ENCODE measurements around the gene FNDC3B. TPM values are rescaled to one million over a fixed set of nuclear protein-coding genes. Genes with fewer than 3 reads are reported as not detected.
A peak's percentile ranks its signal among the peaks of the same experiment; 100 is the strongest.
"Not testable (repeated sequence)": the region's sequence is repeated elsewhere in the genome, so short reads cannot be mapped to it uniquely, and the experiment has no call there.

FNDC3B gene
- 19.3 TPM for total RNA-seq

DNA sequence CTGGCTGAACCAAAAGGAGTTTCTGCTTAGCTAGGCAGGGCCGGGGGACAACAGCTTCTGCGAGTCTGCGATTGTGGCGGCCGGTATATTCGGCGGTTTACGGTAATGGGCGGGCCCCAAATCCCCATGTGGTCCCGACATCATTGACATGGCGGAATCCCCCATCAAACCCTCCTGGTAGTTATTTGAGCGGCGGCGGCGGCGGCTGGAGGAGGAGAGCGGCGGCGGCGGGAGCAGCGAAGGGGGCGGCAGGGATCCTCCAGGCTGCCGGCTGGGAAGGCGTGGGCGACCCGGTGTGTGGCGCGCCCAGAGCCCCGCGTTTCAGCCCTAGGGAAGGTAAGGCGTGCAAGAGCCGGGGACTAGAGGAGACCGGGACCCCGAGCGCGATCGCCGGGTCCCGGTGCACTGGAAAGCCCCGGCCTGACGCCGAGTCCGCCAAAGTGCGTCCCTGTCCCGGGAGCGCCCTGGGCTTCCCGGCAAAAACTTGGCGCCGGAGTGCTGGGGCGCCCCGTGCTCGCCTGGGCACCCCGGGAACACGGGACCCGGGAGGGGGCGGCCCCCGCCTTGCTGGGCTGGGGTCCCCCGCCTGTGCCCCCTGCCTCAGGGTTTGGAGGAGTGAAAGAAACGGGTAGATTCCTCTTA, at the start of gene FNDC3B:
FNDC3B (plus strand) TSS at position 143 of the 642 bp plus-strand sequence. CDS start 72,902 bp downstream, outside the sequence.
- peak; percentile 91 for DNase-seq

DNA sequence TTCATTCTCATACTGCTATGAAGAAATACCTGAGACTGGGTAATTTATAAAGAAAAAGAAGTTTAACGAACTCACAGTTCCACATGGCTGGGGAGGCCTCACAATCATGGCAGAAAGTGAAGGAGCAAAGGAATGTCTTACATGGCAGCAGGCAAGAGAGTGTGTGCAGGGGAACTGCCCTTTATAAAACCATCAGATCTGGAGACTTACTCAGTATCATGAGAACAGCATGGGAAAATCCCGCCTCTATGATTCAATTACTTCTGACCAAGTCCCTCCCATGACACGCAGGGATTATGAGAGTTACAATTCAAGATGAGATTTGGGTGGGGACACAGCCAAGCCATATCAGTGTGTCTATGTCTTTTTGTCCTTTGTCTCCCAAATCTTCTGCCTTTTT, 49.1 kb upstream of the FNDC3B start:
- DNase-seq: not testable (repeated sequence)

- DNase-seq: no peak
Observed at GRCh38 chr3:171991166-171991565, 48.2 kb upstream of the FNDC3B start.

GRCh38 chr3:171994646-171995428, 44.5 kb upstream of the FNDC3B start:
- DNase-seq: no peak

GRCh38 chr3:171995486-171995885, 43.9 kb upstream of the FNDC3B start:
- no peak for DNase-seq

- DNase-seq: no peak
Observed at GRCh38 chr3:171996178-171996817, 43.1 kb upstream of the FNDC3B start.

- not testable (repeated sequence) for DNase-seq
Observed at GRCh38 chr3:171998731-171999130, 40.6 kb upstream of the FNDC3B start.

DNA sequence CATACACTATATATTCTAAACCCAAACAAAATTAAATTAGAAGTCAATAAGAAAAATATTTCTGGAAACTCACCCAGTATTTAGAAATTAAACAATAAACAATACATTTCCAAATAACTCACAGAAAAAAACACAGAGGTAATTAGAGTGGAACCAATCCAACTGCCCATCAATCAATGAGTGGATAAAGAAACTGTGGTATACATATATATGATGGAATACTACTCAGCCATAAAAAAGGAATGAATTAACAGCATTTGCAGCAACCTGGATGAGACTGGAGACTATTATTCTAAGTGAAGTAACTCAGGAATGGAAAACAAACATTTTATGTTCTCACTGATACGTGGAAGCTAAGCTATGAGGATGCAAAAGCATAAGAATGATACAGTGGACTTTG, 37.8 kb upstream of the FNDC3B start:
- DNase-seq: not testable (repeated sequence)

DNA sequence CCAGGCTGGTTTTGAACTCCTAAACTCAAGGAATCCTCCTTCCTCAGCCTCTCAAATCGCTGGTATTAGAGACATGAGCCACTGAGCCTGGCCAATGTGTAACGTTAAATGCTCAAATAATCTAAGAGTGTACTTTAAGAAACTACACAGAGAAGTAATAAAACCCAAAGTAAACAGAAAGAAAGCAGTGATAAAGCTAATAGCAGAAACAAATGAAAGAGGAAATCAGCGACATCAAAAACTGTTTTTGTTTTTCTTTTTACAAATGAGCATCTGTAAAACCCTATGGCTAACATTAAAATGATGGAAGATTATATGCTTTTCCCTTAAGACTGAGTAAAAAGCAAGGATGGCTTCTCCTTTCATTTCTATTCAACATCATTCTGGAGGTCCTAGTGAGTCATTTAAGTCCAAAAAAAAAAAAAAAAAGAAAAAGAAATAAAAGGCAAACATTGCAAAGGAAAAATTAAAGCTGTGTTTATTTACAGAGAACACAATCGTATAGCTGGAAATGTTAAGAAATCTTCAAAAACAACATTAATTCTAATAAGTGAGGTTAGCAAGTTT, 36.8 kb upstream of the FNDC3B start:
- no peak for DNase-seq

DNA sequence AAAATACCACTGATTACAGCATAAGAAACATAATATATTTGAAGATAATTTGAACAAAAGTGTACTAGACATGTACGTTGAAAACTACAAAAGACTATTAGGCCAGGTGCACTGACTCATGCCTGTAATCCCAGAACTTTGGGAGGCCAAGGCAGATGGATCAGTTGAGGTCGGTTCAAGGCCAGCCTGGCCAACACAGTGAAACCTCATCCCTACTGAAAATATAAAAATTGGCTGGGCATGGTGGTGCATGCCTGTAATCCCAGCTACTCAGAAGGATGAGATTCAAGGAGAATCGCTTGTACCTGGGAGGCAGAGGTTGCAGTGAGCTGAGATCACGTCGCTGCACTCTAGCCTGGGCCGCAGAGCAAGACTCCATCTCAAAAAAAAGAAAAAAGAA, 36.2 kb upstream of the FNDC3B start:
- DNase-seq: no peak

DNA sequence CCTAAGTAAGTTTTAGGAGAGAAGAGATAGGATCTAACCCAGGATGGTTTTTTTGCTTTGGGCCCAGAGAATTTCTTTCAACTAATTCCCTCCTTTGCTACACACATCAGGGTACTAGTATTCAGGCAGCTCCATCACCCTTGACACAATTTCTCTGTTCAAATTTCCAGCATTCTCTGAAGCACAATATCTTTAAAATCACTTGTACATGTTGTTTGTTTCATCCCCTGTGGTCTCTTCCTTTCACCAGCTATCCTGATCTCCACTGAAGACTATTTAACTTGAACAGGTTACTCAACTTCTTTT, 32.4 kb upstream of the FNDC3B start:
- DNase-seq: no peak

GRCh38 chr3:172009803-172010202, 29.6 kb upstream of the FNDC3B start:
- DNase-seq: no peak

- DNase-seq: no peak
Observed at GRCh38 chr3:172012775-172013174, 26.6 kb upstream of the FNDC3B start.

GRCh38 chr3:172014145-172014544, 25.2 kb upstream of the FNDC3B start:
- DNase-seq: no peak

- no peak for DNase-seq
Observed at GRCh38 chr3:172018364-172018763, 21.0 kb upstream of the FNDC3B start.

DNA sequence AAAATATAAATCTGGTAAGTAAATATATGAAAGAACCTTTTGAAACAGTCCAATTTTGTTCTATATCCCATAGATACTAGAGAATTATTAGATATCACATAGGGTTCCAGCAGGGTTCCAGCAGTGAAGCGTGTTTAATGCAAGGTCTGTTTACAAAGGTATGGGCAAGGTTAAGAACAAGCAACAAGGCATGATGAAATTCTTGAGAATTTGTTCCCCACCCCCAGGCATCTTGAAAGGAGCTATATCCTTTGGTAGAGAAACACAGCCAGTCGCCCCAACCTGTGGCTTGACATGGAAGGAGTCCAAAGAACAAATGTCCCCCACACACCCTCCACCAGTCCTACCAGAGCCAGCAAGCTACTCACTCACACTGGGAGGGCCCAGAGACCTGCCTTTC, 18.6 kb upstream of the FNDC3B start:
- no peak for DNase-seq

- no peak for DNase-seq
Observed at GRCh38 chr3:172021164-172021563, 18.2 kb upstream of the FNDC3B start.

DNA sequence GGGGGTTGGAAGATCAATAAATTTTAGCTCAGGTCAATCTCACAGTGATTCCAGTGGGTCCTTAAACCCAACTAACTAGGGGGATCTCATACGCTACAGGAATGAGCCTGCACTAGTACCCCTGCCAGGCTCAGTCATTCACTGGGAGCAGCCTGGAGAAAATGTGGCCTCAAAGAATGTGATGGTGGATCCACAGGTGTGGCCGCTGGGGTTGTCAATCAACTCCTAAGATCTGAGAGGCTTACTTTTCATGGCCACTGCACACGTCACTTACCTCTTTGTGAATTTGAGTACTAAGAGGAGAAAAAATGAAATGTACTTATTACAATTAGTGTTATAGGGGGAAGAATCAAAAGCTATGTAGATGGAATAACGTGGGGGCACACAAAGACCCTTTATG, 17.5 kb upstream of the FNDC3B start:
- no peak for DNase-seq

GRCh38 chr3:172023915-172024314, 15.5 kb upstream of the FNDC3B start:
- no peak for DNase-seq

DNA sequence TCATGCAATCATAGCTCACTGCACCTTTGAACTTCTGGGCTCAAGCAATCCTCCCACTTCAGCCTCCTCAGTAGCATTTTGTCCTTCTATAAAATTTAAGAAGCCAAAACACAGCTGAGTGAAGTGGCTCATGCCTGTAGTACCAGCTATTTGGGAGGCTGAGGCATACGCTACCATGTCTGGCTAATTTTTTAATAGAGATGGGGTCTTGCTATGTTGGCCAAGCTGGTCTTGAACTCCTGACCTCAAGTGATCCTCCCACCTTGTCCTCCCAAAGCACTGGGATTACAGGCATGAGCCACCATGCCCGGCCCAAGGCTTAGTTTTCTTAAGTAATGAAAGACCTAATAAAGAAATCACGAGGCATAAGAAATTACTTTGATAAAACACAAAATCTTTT, 14.7 kb upstream of the FNDC3B start:
- DNase-seq: no peak

DNA sequence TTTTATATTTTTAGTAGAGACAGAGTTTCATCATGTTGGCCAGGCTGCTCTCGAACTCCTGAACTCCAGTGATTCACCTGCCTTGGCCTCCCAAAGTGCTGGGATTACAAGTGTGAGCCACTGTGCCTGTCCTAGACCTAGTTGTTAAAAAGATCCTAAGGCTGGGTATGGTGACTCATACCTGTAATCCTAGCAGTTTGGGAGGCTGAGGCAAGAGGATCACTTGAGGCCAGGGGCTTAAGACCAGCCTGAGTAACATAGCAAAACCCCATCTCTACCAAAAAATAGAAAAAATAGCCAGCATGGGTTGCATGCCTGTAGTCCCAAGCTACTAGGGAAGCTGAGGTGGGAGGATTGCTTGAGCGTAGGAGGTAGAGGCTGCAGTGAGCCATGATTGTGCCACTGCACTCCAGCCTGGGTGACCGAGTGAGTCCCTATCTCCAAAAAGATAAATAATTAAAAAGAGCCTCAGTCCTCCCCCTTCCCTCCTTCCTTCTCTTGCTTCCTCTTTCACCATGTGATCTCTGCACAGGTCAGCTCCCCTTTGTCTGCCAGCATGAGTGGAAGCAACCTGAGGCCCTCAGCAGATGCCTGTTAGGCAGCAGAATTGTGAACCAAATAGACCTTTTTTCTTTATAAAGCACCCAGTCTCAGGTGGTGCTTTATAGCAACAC, 9.8 kb upstream of the FNDC3B start:
- DNase-seq: no peak

DNA sequence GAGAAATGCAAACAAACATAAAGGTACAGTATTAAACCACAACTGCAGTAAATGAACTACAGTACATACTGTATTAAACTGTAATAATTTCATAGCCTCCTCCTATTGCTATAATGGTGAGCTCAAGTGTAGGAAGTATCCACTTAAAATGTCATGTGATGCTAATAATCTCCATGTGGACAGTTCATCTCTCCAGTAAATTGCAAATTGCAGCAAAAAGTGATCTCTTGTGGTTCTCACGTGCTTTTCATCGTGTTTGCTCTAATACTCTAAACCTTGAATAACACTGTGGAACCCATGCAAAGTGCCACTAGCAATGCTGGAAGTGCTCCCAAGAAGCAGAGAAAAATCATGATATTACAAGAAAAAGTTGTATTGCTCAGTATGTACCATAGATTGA, 9.2 kb upstream of the FNDC3B start:
- no peak for DNase-seq

GRCh38 chr3:172031996-172032395, 7.4 kb upstream of the FNDC3B start:
- DNase-seq: no peak
